ENCODE measurements around the gene BMS1.
"Not testable (repeated sequence)": the region's sequence is repeated elsewhere in the genome, so short reads cannot be mapped to it uniquely, and the experiment has no call there.

Gene BMS1

GRCh38 chr10:42782446-42783180 is at the start of gene BMS1:
TSS of gene BMS1 (plus strand) at chr10:42782795. CDS start at chr10:42784395, 1,600 bp downstream.
- in situ Hi-C loops (cut with MboI; ENCODE audit: low sequenced_read_pairs) = no loop called here

GRCh38 chr10:42734536-42734935 is 48.1 kb upstream of the BMS1 start:
- in situ Hi-C loops (cut with MboI; ENCODE audit: low sequenced_read_pairs) = no loop called here

GRCh38 chr10:42738679-42739078 is 43.9 kb upstream of the BMS1 start:
- in situ Hi-C loops (cut with MboI; ENCODE audit: low sequenced_read_pairs) = no loop called here

DNA sequence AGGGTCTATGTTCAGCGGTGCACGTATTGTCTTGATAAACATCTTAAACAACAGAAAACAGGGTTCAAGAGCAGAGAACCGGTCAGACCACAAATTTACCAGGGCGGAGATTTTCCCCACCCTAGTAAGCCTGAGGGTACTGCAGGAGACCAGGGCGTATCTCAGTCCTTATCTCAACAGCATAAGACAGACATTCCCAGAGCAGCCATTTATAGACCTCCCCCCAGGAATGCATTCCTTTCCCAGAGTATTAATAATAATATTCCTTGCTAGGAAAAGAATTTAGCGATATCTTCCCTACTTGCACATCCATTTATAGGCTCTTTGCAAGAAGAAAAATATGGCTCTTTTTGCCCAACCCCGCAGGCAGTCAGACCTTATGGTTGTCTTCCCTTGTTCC is 41.1 kb upstream of the BMS1 start:
- in situ Hi-C loops (cut with MboI; ENCODE audit: low sequenced_read_pairs) = not testable (repeated sequence)

- in situ Hi-C loops (cut with MboI; ENCODE audit: low sequenced_read_pairs) = no loop called here
These were observed 38.9 kb upstream of the BMS1 start for GRCh38 chr10:42743697-42744096.

DNA sequence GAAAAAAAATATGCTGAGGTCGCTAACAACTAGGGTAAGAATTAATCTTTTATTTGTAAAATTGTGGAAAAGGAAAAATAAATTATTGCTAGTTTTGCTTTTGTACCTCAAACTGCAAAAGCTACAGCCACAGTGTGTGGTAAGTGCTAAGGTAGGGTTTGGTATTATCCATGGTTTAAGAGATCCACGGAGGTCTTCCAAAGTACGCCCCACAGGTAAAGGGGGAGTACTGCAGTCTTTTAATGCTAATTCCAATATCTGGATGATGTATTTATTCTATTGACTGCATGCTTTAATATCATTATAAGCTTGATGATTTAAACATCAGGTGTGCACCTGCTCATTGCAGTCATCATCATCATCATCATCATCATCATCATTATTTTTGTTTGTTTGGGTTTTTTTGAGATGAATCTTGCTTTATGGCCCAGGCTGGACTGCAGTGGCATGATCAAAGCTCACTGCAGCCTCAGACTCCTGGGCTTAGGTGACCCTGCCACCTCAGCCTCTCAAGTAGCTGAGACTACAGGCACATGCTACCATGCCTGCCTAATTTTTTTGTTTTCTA is 38.4 kb upstream of the BMS1 start:
- in situ Hi-C loops (cut with MboI; ENCODE audit: low sequenced_read_pairs) = no loop called here

GRCh38 chr10:42753126-42753506 is 29.5 kb upstream of the BMS1 start:
- in situ Hi-C loops (cut with MboI; ENCODE audit: low sequenced_read_pairs) = no loop called here

- in situ Hi-C loops (cut with MboI; ENCODE audit: low sequenced_read_pairs) = no loop called here
These were observed 29.0 kb upstream of the BMS1 start for GRCh38 chr10:42753507-42754154.

GRCh38 chr10:42754155-42755027 is 28.2 kb upstream of the BMS1 start:
- in situ Hi-C loops (cut with MboI; ENCODE audit: low sequenced_read_pairs) = no loop called here

- in situ Hi-C loops (cut with MboI; ENCODE audit: low sequenced_read_pairs) = no loop called here
These were observed 27.6 kb upstream of the BMS1 start for GRCh38 chr10:42755028-42755451.

- in situ Hi-C loops (cut with MboI; ENCODE audit: low sequenced_read_pairs) = no loop called here
These were observed 27.0 kb upstream of the BMS1 start for GRCh38 chr10:42755556-42756093.

GRCh38 chr10:42767906-42768305 is 14.7 kb upstream of the BMS1 start:
- in situ Hi-C loops (cut with MboI; ENCODE audit: low sequenced_read_pairs) = no loop called here

GRCh38 chr10:42768581-42769152 is 13.9 kb upstream of the BMS1 start:
- in situ Hi-C loops (cut with MboI; ENCODE audit: low sequenced_read_pairs) = no loop called here

GRCh38 chr10:42769173-42769572 is 13.4 kb upstream of the BMS1 start:
- in situ Hi-C loops (cut with MboI; ENCODE audit: low sequenced_read_pairs) = no loop called here

DNA sequence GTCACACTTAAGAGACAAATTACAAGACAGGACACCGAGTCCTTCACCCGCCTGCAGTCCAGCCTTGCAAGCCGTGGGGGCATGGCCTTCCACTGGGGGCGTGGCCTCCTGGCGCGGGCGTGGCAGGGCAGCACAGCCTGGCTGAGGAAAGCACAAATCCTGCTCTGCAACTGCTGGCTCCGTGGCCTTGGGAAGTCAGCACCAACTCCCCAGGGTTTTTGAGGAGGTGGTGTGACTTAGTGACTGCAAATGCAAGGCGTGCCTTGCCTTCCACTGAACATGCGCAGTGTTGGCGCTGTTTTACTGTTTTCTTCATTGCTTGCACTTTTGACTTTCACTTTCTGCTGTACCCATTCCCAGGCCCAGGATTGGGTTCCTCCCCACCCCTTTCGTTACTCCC is 12.9 kb upstream of the BMS1 start:
- in situ Hi-C loops (cut with MboI; ENCODE audit: low sequenced_read_pairs) = no loop called here

DNA sequence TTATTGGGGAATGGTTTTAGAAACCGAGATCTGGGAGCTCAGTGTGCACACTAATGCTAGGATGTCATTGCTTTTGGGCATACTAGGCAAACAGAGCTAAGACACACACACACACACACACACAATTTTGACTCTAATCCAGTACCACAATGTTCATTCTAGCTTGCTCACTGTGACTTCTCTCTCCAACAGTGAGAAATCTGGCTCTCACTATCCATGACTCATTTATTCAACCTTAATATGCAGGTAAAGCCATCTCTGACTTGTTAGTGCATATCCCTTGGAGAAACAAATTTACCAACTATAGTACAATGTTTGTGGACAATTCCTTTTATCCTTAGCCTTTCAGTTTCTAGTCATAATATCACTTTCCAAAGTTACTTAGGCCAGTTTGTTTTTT is 5.9 kb upstream of the BMS1 start:
- in situ Hi-C loops (cut with MboI; ENCODE audit: low sequenced_read_pairs) = no loop called here

DNA sequence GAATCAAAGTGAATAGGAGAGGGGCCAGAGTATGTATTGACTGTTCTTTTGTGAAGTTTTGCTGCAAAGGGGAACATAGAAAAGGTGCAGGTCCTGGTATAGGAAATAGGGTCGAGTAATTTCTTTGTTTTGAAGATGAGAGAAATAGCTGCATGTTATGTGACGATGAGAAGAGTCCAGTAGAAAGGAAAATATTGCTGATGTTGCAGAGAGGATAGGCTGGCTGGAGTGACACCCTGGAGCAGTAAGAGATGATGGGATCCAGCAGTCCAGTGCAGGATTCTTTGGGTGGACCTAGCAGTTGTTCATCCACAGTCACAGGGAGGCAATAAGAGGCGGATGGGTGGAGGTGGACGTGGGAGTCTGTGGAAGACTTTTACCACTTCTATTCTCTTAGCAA is 2.1 kb upstream of the BMS1 start:
- in situ Hi-C loops (cut with MboI; ENCODE audit: low sequenced_read_pairs) = no loop called here

GRCh38 chr10:42781893-42782445 is 626 bp upstream of the BMS1 start:
- in situ Hi-C loops (cut with MboI; ENCODE audit: low sequenced_read_pairs) = no loop called here

GRCh38 chr10:42783181-42783549 is 570 bp downstream of the BMS1 start:
- in situ Hi-C loops (cut with MboI; ENCODE audit: low sequenced_read_pairs) = no loop called here

- in situ Hi-C loops (cut with MboI; ENCODE audit: low sequenced_read_pairs) = no loop called here
These were observed 3.2 kb downstream of the BMS1 start for GRCh38 chr10:42785759-42786158.
